Esophagus muscularis mucosa (tissue), 4 donors: ENCODE measurements around the gene SSTR5. TPM values are rescaled to one million over a fixed set of nuclear protein-coding genes. Genes with fewer than 3 reads are reported as not detected.

Experiments used
- DNase-seq: peaks from one replicate; pipeline ENCODE4 v3.0.0-alpha.2; 2017; ENCODE audit errors: extremely low spot score
- H3K27ac ChIP-seq, 4 donors: fragments of 200-600 bp; sonication (generic); replicated peaks in 1 of 4; 1 replicate in 3 of 4; 2 replicates in 1 of 4; pipeline ENCODE4 v1.5.1; 2016 to 2019; ENCODE audit warnings: mild to moderate bottlenecking in 1 of 4
- H3K27me3 ChIP-seq, 4 donors: fragments of 200-600 bp; sonication (generic); one replicate each; pipeline versions ENCODE4 v1.5.1 to v1.6.0; 2016 to 2019
- H3K36me3 ChIP-seq, 4 donors: fragments of 200-600 bp; sonication (generic); one replicate each; pipeline ENCODE4 v1.5.1; 2016 to 2019
- H3K4me1 ChIP-seq, 4 donors: fragments of 200-600 bp; sonication (generic); one replicate each; pipeline ENCODE4 v1.5.1; 2016 to 2019
- H3K4me3 ChIP-seq, 4 donors: fragments of 200-600 bp; sonication (generic); 1 replicate in 2 of 4; 2 replicates in 2 of 4; pipeline ENCODE4 v1.5.1; 2016 to 2019; ENCODE audit warnings: mild to moderate bottlenecking in 4 of 4, moderate library complexity in 1 of 4
- H3K9me3 ChIP-seq, 4 donors: fragments of 200-600 bp; sonication (generic); 1 replicate in 3 of 4; 2 replicates in 1 of 4; pipeline ENCODE4 v1.5.1; 2016 to 2019
- CTCF ChIP-seq, 3 experiments: fragments of 200-600 bp in 2 of 3; fragments of 450-650 bp in 1 of 3; sonication (generic) in 2 of 3; IDR thresholded peaks; one replicate each; pipeline ENCODE4 v1.5.1; 2017 to 2019; ENCODE audit warnings: antibody characterized with exemption in 3 of 3, mild to moderate bottlenecking in 2 of 3, moderate library complexity in 1 of 3
- EP300 ChIP-seq: sonication (generic); formaldehyde crosslinking; IDR thresholded peaks from one replicate; pipeline ENCODE4 v1.6.1; 2017; ENCODE audit warnings: antibody characterized with exemption
- POLR2A ChIP-seq: fragments of 450-650 bp; IDR thresholded peaks from one replicate; pipeline ENCODE4 v1.6.1; 2017; ENCODE audit warnings: antibody characterized with exemption, moderate library complexity, mild to moderate bottlenecking, low read depth
- POLR2AphosphoS5 ChIP-seq, 2 donors: sonication (generic); formaldehyde crosslinking; IDR thresholded peaks; one replicate each; pipeline ENCODE4 v1.6.1; 2017; ENCODE audit warnings: antibody characterized with exemption in 2 of 2
- WGBS: methylation state at CpG from one replicate; pipeline ENCODE4 v1.1.5; 2018; 5-methylcytosine and 5-hydroxymethylcytosine counted together
- intact Hi-C: fragments of 100-400 bp; cut with DNase I; formaldehyde crosslinking; loops from one replicate; pipeline ENCODE4 v1.15.1; 2023
- total RNA-seq, 4 donors: library from RNA; depleted of rRNA; stranded (reverse); fragments of >200 nt; gene quantifications; one replicate each; pipeline versions ENCODE4 v1.1.0 to v1.2.1, GENCODE V29; 2016

Gene SSTR5
- total RNA-seq, 4 donors from 2014 or later: not detected

GRCh38 chr16:1126044-1126443 lies 53.5 kb downstream of the SSTR5 start:
- 58% methylated on average over 13 of the region's 17 CpGs for WGBS
- no peak overlapping the region for H3K4me3 ChIP-seq
- DNase-seq: no peak
- H3K4me1 ChIP-seq: peaks cover 0 to 10% (median 9%) of the 10 kb centered on the region in 4 donors
- TF ChIP-seq POLR2A (no peak), CTCF (IDR thresholded peaks at IDR 0.05) (no peak), POLR2AphosphoS5 (IDR thresholded peaks at IDR 0.05) (no peak), EP300 (no peak)
- peaks cover 0 to 14% (median 0%) of the 10 kb centered on the region in 4 donors for H3K27me3 ChIP-seq
- H3K36me3 ChIP-seq: no peaks in the 10 kb centered on the region
- H3K27ac ChIP-seq: no peak overlapping the region
- intact Hi-C loops: no loop called here
- H3K9me3 ChIP-seq: no peaks in the 10 kb centered on the region

- no peak for DNase-seq
- Histone ChIP-seq H3K9me3 (no peaks in the 10 kb centered on the region), H3K27ac (no peak overlapping the region), H3K4me1 (peaks cover 0 to 10% (median 9%) of the 10 kb centered on the region in 4 donors), H3K36me3 (no peaks in the 10 kb centered on the region), H3K4me3 (no peak overlapping the region), H3K27me3 (peaks cover 0 to 14% (median 0%) of the 10 kb centered on the region in 4 donors)
- TF ChIP-seq POLR2A (no peak), EP300 (no peak), POLR2AphosphoS5 (IDR thresholded peaks at IDR 0.05) (no peak), CTCF (IDR thresholded peaks at IDR 0.05) (no peak)
- 63% methylated on average over 9 of the region's 10 CpGs for WGBS
- intact Hi-C loops: no loop called here
These were observed 54.0 kb downstream of the SSTR5 start for GRCh38 chr16:1126586-1126985.

- Histone ChIP-seq H3K27me3 (peaks cover 0 to 14% (median 0%) of the 10 kb centered on the region in 4 donors), H3K4me3 (no peak overlapping the region), H3K4me1 (peaks cover 0 to 10% (median 9%) of the 10 kb centered on the region in 4 donors), H3K9me3 (no peaks in the 10 kb centered on the region), H3K36me3 (no peaks in the 10 kb centered on the region), H3K27ac (no peak overlapping the region)
- no peak for DNase-seq
- 68% methylated on average over 11 of the region's 16 CpGs for WGBS
- intact Hi-C loops: no loop called here
- TF ChIP-seq POLR2A (no peak), EP300 (no peak), CTCF (IDR thresholded peaks at IDR 0.05) (no peak), POLR2AphosphoS5 (IDR thresholded peaks at IDR 0.05) (no peak)
These were observed 54.6 kb downstream of the SSTR5 start for GRCh38 chr16:1127101-1127500.

- TF ChIP-seq CTCF (IDR thresholded peaks at IDR 0.05): no peak
- TF ChIP-seq POLR2A: no peak
- no peak for TF ChIP-seq POLR2AphosphoS5 (IDR thresholded peaks at IDR 0.05)
- no peak for TF ChIP-seq EP300
- H3K27ac ChIP-seq: no peak overlapping the region
- peaks cover 0 to 10% (median 9%) of the 10 kb centered on the region in 4 donors for H3K4me1 ChIP-seq
- H3K9me3 ChIP-seq: no peaks in the 10 kb centered on the region
- H3K36me3 ChIP-seq: no peaks in the 10 kb centered on the region
- 84% methylated on average over 19 of the region's 31 CpGs for WGBS
- H3K4me3 ChIP-seq: no peak overlapping the region
- no peak for DNase-seq
- intact Hi-C loops: no loop called here
- peaks cover 0 to 11% (median 0%) of the 10 kb centered on the region in 4 donors for H3K27me3 ChIP-seq
These were observed 55.6 kb downstream of the SSTR5 start for GRCh38 chr16:1127971-1128715.
